Activated T-helper 17 cell treated with anti-CD3 and anti-CD28 coated beads, Interleukin-2, amount 50 U/mL, for 72 hours (primary cell): Measurements from ENCODE around the gene NUDT4. TPM values are rescaled to one million over a fixed set of nuclear protein-coding genes. Genes with fewer than 3 reads are reported as not detected.

Source experiments
- ATAC-seq: fragments of 150-1000 bp; cut with Tn5 transposase; replicated peaks from 2 replicates; pipeline ENCODE4 v1.10.0; 2021; ENCODE audit warnings: mild to moderate bottlenecking, moderate library complexity
- H3K27ac Mint-ChIP-seq: one replicate; pipeline ENCODE4 v1.8.0; 2022; ENCODE audit warnings: mixed read lengths
- H3K27me3 Mint-ChIP-seq: one replicate; pipeline ENCODE4 v1.8.0; 2022; ENCODE audit warnings: mixed read lengths
- H3K36me3 Mint-ChIP-seq: one replicate; pipeline ENCODE4 v1.8.0; 2022; ENCODE audit warnings: low read depth, mild to moderate bottlenecking, mixed read lengths
- H3K4me1 Mint-ChIP-seq: one replicate; pipeline ENCODE4 v1.8.0; 2022; ENCODE audit warnings: mixed read lengths
- H3K4me3 Mint-ChIP-seq: one replicate; pipeline ENCODE4 v1.8.0; 2022; ENCODE audit warnings: mild to moderate bottlenecking, mixed read lengths
- H3K9me3 Mint-ChIP-seq: one replicate; pipeline ENCODE4 v1.8.0; 2022; ENCODE audit warnings: mixed read lengths
- total RNA-seq, 2 donors: library from RNA; stranded (reverse); gene quantifications; one replicate each; pipeline ENCODE4 v1.2.3, GENCODE V29; 2022

NUDT4 gene
- total RNA-seq, 2 donors from 2014 or later: 41.2 to 51.6 TPM

GRCh38 chr12:93441617-93442410 is 64.1 kb downstream of the NUDT4 start, which contains the start of gene UBE2N:
Gene UBE2N, minus strand, starts transcription at chr12:93441947. Its CDS starts 63 bp downstream, at chr12:93441884.
- Mint-ChIP-seq H3K4me1 (peaks cover 40% of the 10 kb centered on the region), H3K4me3 (peak within 1 kb of the TSS; percentile 97), H3K27ac (peak within 1 kb of the TSS; percentile 97), H3K27me3 (no peaks in the 10 kb centered on the region), H3K9me3 (no peaks in the 10 kb centered on the region), H3K36me3 (peaks cover 25% of the 10 kb centered on the region)
- peak; percentile 85 for ATAC-seq

GRCh38 chr12:93442411-93443340 is 65.0 kb downstream of the NUDT4 start:
- Mint-ChIP-seq H3K4me3 (peak overlapping the region; percentile 97), H3K27ac (peak overlapping the region; percentile 97), H3K9me3 (no peaks in the 10 kb centered on the region), H3K27me3 (no peaks in the 10 kb centered on the region), H3K4me1 (peaks cover 38% of the 10 kb centered on the region), H3K36me3 (peaks cover 25% of the 10 kb centered on the region)
- no peak for ATAC-seq

- Mint-ChIP-seq H3K9me3 (no peaks in the 10 kb centered on the region), H3K27ac (no peak overlapping the region), H3K4me3 (no peak overlapping the region), H3K4me1 (peaks cover 34% of the 10 kb centered on the region), H3K36me3 (peaks cover 21% of the 10 kb centered on the region), H3K27me3 (no peaks in the 10 kb centered on the region)
- ATAC-seq: no peak
Observed at GRCh38 chr12:93443576-93443975, 65.9 kb downstream of the NUDT4 start.

- H3K27me3 Mint-ChIP-seq: no peaks in the 10 kb centered on the region
- ATAC-seq: peak; percentile 81
- H3K4me3 Mint-ChIP-seq: peak overlapping the region; percentile 43
- H3K9me3 Mint-ChIP-seq: no peaks in the 10 kb centered on the region
- H3K27ac Mint-ChIP-seq: peak overlapping the region; percentile 69
- peaks cover 21% of the 10 kb centered on the region for H3K4me1 Mint-ChIP-seq
- H3K36me3 Mint-ChIP-seq: no peaks in the 10 kb centered on the region
Observed at GRCh38 chr12:93447555-93448290, 70.0 kb downstream of the NUDT4 start.

GRCh38 chr12:93448796-93449195 is 71.1 kb downstream of the NUDT4 start:
- Mint-ChIP-seq H3K27ac (no peak overlapping the region), H3K9me3 (no peaks in the 10 kb centered on the region), H3K27me3 (no peaks in the 10 kb centered on the region), H3K36me3 (no peaks in the 10 kb centered on the region), H3K4me3 (no peak overlapping the region), H3K4me1 (peaks cover 18% of the 10 kb centered on the region)
- ATAC-seq: no peak

- Mint-ChIP-seq H3K36me3 (no peaks in the 10 kb centered on the region), H3K9me3 (no peaks in the 10 kb centered on the region), H3K4me1 (peaks cover 18% of the 10 kb centered on the region), H3K4me3 (no peak overlapping the region), H3K27me3 (no peaks in the 10 kb centered on the region), H3K27ac (no peak overlapping the region)
- no peak for ATAC-seq
Observed at GRCh38 chr12:93449277-93449676, 71.6 kb downstream of the NUDT4 start.

GRCh38 chr12:93451423-93452158 is 73.9 kb downstream of the NUDT4 start:
- H3K9me3 Mint-ChIP-seq: no peaks in the 10 kb centered on the region
- no peak overlapping the region for H3K4me3 Mint-ChIP-seq
- no peaks in the 10 kb centered on the region for H3K27me3 Mint-ChIP-seq
- peaks cover 18% of the 10 kb centered on the region for H3K4me1 Mint-ChIP-seq
- no peaks in the 10 kb centered on the region for H3K36me3 Mint-ChIP-seq
- no peak for ATAC-seq
- H3K27ac Mint-ChIP-seq: no peak overlapping the region

GRCh38 chr12:93453633-93454032 is 75.9 kb downstream of the NUDT4 start:
- H3K4me1 Mint-ChIP-seq: peaks cover 7% of the 10 kb centered on the region
- no peak for ATAC-seq
- H3K27me3 Mint-ChIP-seq: no peaks in the 10 kb centered on the region
- no peak overlapping the region for H3K4me3 Mint-ChIP-seq
- no peaks in the 10 kb centered on the region for H3K9me3 Mint-ChIP-seq
- H3K27ac Mint-ChIP-seq: no peak overlapping the region
- no peaks in the 10 kb centered on the region for H3K36me3 Mint-ChIP-seq

GRCh38 chr12:93456077-93456476 is 78.4 kb downstream of the NUDT4 start:
- Mint-ChIP-seq H3K27ac (no peak overlapping the region), H3K4me3 (no peak overlapping the region), H3K9me3 (no peaks in the 10 kb centered on the region), H3K36me3 (no peaks in the 10 kb centered on the region), H3K27me3 (peaks cover 2% of the 10 kb centered on the region), H3K4me1 (no peaks in the 10 kb centered on the region)
- no peak for ATAC-seq

Other genes starting within 250 kb of the NUDT4 start
- 100 to 1,000 TPM; 128 to 252 TPM for gene UBE2N, start 64.0 kb downstream of the NUDT4 start, total RNA-seq
- gene MRPL42, start 89.6 kb downstream of the NUDT4 start, total RNA-seq: 10 to 100 TPM; 42.2 to 70.0 TPM
- 10 to 100 TPM; 29.4 to 36.6 TPM for gene SOCS2, start 194.8 kb downstream of the NUDT4 start, total RNA-seq